Hematopoietic multipotent progenitor cell (in vitro differentiated cells): ENCODE results near the gene EFCAB11. TPM values are rescaled to one million over a fixed set of nuclear protein-coding genes. Genes with fewer than 3 reads are reported as not detected.
A peak's percentile ranks its signal among the peaks of the same experiment; 100 is the strongest.

Experiments used
- DNase-seq, 3 donors: peaks; one replicate each; pipeline ENCODE4 v3.0.0-alpha.2; 2011 to 2015; ENCODE audit warnings: low read depth in 2 of 3, low spot score in 2 of 3
- total RNA-seq: library from RNA; depleted of rRNA; stranded (reverse); fragments of >200 nt; gene quantifications from one replicate; pipeline ENCODE4 v1.2.3, GENCODE V29; 2012

EFCAB11 gene, protein sequence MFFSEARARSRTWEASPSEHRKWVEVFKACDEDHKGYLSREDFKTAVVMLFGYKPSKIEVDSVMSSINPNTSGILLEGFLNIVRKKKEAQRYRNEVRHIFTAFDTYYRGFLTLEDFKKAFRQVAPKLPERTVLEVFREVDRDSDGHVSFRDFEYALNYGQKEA
- 3.0 TPM for total RNA-seq

DNA sequence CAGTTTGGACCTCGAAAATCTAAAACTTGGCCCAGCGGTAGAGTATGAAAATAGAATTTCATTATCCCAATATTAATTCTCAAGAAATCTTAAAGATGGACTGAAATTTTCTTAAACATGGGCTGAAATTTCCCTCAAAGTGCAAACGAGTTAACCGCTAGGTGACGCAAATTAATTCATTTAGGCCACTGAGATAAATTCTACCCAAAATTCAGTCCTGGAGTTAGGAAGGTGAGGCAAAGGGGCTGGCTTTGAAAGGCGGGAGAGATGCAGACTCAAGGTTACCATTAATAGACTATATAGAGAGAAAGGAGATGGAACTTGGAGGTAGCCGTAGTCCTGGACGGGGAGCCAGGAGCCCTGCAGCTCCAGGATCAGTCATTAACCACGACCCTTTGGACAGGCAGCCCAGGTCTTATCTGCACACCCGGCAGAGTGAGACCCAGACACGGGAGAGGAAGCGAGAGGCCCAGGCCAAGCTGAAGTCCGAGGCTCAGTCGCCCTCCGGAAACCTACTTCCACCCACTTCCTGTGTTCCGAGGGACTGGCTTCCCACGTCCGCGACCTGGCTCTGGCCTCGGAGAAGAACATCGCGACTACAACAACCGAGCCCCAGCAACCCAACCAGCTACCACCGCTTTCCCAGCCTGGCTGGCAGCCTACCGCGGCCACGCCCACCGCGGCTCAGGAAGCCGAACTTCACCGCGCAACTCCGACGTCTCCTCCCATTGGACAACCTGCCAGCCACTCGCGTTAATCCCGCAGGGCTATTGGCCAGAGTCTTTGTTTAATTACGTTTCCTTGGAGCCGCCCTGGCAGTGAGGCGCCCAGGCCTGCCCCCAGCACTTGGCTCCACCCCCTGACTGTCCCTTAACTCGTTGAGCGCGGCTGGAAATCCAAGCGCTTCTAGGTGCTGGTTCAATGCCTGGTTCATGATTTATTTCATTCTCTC, at the start of gene EFCAB11:
TSS of gene EFCAB11 (minus strand) at position 661 of the 952 bp plus-strand sequence. CDS start at position 591, 70 bp downstream.
- DNase-seq, result peak; percentile 84 to 99 (median 97)

DNA sequence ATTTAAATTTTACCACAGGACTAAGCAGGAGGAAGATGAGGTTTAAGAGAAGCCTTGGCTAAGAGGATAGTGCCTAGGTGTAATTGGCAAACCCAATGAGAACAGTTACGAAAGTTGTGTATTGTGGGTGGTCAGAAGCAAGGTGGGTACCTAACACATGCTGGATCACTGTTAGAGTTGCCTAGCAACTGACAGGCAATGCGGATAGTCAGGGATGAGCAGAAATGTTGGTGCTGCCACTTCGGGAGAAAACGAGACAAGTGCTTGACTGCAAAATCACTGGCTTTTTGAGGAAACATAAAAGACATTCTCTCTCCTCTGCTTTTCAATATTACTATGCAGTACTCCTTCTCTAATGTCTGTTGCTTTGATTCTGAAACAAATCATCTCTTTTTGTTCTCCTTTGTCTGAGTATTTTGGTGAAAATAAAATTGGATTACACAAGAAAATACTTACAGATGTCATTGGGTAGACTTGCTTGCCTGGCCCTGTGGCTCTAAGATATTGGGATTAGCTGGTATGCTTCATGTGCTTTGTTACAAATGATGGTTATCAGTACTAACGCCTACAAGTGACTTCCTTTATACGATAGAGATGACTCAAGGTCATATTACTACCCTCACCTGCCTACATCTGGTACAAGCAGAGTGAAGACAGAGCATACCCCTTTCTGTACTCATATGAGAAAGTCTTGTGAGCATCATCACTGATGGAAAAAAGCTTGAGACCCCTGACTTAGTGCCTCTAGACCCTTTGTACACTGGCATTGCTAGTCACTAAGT, 49.2 kb upstream of the EFCAB11 start:
- DNase-seq, result no peak

DNA sequence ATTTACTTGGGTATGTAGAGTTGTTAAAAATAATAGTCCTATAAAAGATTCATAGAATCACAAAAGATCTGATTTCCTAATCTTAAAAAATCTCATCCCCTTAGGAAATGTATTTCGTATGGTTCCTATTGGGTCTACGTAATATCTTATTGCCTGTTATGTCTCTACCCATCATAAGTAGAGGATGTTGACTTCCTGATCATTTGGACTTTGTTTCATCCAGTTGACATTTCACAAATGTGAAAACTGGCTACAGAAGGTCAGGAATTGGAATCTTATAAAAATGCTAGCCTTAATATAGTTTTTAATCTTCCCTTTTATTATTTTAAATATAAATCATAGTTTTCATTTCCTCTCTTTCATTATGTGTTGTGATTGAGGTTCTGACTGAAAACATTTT, 46.4 kb upstream of the EFCAB11 start:
- DNase-seq, result no peak

DNA sequence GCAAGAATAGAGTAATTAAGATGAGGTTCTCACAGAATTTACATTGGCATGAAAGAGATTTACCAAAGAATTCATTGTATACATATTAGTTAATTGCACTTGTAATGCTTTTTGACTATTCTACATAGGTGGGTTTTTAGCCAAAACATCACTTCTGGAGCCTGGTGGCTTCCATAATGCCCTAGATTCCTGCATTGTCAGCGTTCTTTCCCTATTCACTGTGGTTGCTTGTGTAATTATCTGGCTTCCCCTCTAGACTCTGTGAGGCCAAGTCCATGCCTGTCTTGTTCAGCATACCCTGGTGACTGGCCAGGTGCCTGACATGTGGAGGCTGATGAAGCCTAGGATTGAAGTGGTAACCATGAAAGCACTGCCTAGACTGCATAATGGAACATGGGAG, 42.4 kb upstream of the EFCAB11 start:
- DNase-seq, result no peak

DNA sequence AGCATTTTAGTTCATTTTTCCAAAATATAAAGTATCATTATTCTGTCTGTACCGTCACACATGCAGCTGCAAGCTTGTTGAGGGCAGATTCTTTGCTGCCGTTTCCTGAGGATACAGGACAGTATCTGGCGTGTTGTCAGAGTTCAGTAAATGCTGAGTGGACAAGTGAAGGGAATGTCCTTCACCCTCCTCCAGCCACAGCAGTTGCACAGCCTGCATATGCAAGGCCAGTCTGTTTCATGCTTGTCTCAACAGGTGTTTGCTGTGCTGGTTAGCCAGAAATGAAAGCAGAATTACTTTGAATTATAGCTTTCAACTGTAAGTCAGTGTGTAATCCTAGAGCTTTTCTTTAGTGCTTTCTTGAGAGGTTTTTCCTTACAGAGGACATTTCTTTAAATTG, 37.7 kb upstream of the EFCAB11 start:
- DNase-seq, result no peak

DNA sequence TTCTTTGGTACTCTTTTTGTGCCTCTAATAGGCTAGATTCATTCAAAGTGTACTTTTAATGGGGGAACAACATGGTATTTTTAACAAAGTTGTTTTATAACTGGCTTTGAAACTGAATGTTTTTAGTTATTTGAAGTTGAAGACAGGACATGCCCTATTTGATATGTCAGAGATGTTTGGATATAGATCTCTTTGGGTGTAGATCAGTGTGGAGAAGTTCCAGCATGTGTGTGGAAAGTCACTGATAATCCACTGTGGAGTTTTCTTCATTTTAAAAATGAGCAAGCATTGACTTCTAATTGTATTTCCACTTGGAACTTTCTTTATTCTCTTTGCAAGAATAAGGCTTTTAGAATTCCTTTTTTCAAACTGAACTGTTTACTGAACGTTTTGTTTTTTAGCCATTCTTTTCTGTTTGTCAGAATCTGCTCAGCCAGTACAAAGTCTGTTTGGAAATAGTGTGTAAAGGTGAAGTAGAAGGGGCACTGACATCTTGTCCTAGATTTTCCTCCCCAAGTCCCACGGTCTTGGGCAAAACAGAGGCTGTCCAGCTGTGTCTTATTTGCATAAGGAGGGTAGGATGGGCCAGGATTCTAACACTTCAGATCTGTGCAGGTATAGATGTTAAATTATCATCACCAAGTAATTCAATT, 36.2 kb upstream of the EFCAB11 start:
- no peak for DNase-seq

DNA sequence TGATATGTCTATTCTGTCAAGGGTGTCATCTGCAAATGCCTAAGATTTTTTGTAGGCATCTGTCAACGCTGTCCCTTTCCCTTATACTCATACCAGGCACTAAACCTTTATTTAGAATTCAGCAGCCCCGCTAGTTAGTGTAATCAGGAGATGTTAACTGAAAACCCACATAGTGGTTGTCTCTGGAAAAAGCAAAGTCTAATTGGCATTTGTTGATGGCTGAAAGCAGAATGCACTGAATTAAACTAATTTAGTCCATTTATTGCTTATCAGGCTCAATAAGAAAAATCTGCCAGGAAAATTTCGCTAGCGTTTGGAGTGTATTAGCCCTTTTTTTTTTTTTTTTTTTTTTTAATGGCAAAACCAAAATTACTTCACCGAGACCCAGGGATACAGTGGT, 35.7 kb upstream of the EFCAB11 start:
- DNase-seq, result no peak

DNA sequence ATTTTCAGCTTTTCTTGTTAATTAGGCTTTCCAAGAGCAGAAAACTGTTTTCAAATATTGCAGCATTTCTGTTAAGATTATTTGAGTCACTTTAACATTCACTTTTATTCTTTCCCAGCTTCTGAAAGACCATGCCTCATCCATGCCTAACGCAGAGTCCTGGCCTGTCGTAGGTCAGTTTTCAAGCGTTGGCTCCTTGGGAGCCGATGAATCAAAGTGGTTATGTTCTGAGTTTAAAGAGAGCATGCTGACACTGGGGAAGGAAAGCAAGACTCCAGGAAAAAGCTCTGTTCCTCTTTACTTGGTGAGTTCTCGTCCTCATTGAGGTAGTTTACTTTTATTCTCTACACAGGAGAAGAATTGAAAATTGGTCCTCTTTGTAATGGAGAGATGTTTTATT, 34.3 kb upstream of the EFCAB11 start:
- no peak for DNase-seq

DNA sequence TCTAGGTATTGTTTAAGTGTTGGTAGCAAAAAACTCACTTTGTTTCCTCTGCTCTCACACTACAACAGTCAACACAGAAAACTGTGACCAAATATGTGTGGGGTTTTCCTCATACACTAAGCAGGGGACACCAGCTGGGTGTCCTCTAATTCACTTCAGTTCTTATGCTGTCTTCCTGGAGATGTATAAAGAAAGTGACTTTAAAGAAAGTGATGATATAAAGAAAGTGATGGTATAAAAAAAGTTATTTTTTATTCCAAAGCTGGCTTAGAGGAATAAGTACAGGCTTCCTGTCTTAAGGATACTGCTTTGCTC, 32.6 kb upstream of the EFCAB11 start:
- DNase-seq, result no peak

DNA sequence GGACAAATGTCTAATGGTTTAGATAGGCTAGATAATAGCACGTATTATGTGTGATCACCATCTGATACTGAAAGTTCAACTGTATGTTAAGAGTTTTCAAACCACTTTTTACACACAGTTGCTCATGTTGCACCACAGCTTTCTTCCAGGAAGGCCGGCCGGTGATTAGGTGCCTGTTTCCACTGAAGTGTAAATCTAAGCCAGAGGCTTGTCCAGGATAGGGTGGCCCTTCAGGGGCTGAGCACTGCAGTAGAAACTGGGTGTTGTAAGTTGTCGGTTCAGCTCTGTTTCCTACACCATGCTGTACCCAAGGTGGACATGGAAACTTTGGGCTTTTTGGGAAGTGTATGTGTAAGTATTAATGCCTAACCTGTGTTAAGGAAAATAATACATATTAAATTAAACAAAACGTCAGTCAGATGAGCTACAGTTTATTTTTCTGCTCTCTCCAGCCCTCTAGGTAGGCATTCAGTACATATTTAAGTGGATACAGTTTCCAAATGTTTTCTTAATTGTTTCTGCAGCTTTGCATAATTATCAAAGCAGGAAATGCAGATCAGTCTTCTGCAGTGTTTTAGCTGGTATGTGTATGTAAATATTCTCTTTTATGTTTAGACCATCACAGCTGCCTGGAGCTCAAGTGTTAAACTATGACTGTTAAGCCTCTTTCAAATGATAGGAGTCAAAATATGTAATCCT, 32.1 kb upstream of the EFCAB11 start:
- no peak for DNase-seq

DNA sequence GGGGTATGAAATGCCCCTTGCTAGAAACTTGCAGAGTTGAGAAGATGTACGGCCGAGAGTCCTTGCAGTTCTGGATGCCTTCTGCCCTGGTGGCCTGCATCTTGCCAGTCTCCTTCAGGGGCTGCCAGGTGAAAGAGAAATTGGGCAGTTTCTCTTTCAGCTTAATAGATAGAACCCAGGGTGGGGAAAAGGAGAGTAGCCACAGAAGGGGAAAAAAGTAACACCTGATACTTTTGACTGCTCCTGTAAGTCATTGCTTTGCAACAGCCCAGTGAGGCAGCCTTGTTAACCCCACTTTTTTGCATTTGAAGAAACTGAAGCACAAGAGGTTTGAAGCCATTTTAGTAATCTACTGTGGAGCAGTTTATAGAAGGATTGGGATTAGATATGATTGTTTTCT, 28.8 kb upstream of the EFCAB11 start:
- no peak for DNase-seq

DNA sequence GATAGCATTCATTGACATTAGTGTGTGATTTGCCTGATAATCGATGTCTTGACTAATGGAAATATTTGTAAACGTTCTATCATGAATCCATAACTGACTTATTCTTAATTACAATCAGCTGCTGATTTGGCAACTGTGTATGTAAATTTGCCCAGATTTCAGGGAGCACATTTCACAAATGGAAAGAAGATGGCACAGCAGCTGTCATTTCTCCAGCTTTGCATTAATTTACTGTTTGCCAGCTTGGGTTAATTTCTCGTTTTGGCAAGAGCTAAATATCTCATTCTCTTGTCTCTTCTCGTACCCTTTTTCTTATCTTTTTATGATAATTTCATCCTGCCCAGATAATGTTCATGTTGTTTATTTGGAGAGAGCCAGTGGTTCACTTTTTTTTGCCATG, 24.1 kb upstream of the EFCAB11 start:
- no peak for DNase-seq

DNA sequence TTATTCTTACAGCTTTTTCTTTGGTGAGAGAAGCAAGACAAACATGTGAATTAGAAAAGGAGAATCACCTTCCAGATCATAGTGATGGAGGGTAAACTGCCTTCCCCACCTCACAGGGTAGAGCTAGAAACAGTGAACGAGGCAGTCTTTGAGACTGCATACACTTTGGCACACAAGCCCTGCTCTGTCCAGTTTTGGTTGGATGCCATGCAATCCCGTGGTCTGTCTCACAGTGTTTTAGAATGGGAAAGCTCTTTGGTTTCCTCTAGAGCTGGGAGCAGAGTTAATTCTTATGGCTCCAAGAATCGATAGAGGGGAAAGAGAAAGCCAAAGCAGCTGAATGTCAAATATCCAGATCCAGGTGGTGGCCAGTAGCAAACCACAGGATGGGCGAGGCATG, 23.1 kb upstream of the EFCAB11 start:
- no peak for DNase-seq

DNA sequence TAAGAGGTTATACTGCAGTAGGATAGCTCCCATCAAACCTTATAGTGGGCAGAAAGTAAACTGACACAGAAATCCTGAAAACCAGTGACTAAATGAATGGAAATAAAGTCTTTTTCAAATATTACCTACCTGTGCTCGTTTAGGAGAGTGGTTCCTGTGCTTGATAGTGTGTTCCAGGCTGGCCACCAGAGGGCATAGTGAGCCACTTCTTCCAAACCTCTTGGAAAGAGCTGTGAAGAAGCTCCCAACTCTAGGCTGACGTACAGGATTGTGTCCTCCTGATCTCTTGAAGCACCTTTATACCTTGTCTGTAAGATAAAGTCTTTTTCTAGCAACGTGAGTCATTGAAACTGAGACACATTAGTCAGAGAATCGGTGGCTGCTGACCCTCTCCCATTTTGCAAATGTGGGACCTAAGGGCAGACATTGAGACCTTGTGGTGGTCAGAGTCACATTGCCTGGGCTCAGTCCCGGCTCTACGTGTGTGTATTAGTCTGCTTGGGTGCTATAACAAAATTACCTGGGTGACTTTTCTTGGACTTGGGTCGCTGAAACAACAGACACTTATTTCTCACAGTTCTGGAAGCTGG, 18.8 kb upstream of the EFCAB11 start:
- peak in 2 of 3 donors; percentile 39 to 67 for DNase-seq

DNA sequence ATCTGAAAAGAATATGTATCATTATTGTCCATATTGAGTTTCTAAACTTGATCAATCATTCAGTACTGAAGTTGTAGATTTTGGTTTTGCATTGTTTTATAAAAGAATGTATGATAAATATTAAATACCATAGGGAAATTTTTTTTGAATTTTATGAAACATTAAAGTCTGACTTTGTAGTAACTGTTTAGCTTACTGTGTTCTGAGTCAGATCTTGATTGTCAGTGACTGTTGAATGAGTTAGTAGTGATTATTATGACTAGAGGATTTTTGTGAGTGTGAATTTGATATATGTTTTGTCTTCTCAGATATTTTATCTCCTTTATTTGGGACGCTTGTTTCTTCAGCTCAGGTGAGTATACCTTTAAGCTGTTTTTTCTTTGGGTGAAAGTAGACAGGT, 11.3 kb upstream of the EFCAB11 start:
- DNase-seq, result no peak

DNA sequence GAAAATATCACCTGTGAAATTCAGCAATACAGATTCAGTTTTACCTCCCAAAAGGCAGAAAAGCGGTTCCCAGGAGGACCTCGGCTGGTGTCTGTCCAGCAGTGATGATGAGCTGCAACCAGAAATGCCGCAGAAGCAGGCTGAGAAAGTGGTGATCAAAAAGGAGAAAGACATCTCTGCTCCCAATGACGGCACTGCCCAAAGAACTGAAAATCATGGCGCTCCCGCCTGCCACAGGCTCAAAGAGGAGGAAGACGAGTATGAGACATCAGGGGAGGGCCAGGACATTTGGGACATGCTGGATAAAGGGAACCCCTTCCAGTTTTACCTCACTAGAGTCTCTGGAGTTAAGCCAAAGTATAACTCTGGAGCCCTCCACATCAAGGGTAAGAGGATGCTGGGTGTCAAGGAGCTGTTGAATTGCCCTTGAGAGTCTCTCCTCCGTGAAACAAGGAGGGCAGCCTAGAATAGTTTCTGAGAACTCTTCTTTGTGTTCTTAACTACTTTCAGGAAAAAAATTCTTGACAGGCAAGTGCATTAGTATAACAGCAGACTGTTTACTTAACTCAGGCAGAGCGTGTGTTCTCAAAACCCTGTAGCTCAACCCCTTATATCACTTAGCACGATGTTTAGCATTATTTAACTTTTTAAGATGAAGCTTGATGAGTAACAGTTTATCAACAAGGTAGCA, 8.9 kb upstream of the EFCAB11 start:
- DNase-seq, result no peak

DNA sequence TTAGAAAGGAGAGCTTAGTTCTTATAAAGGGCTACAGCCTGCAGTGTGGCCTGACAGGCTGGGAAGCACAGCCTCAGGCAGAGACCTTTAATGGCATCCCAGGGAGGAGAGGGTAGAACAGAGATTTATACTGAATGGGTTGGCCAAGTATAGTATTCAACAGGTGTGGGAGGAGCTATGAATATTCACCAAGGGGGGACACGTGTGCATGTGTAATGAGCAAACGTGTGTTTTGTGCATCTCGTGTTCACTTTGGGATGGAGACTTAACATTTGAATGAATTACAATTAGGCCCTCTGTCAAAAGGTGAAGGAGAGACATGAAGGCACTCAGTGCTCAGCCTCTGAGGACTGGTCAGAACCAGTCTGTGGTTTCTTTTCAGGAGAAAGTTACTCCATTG, 6.4 kb upstream of the EFCAB11 start:
- DNase-seq, result no peak

DNA sequence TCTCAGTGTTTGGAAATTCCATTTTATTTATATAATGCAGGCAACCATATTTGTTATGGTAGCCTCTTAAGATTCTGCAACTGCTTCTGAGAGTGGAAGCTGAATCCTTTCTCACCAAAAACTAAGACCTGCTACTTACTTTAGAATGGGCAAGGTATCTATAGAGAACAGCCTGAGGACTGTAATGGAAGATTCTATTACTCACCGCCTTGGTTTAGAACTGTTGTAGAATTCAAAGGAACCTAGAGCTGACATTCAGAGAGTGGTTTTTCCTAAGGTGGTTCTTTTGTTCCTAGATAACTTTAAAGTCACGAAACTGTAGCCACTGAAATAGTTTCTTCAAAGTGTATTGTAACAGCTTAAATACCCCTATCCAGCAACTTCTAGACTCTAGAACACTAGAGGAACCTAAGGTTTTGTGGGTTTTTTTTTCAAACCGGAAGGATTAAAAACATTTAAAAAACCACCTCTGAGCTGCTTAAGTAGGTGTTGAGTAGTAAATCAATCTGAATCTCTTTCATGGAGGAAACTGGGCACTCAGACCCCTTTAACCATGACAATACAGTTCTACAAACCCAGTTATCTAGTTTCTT, 5.4 kb upstream of the EFCAB11 start:
- DNase-seq, result peak in 2 of 3 donors; percentile 18 to 76

DNA sequence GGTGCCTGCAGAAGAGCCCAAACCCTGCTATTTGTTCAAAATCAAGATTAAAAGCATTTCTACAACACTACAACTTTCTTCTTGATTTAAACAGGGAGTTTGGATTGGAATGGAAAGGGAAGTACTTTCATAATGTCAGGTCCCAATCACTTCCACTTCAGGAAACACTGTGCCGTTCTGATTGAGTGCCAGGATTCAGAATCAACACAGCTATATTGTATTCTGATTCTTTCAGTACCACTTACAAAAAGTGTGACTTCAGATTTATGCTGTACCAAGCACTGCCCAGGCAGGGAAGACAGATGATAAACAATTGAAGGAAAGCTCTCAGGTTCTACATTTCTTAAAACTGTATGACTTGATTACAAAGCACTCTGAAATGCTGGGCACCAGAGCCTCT, 4.4 kb upstream of the EFCAB11 start:
- DNase-seq, result no peak
